Naive thymus-derived CD8-positive, alpha-beta T cell (primary cell): ENCODE results near the gene INPP5D. TPM values are rescaled to one million over a fixed set of nuclear protein-coding genes. Genes with fewer than 3 reads are reported as not detected.
"Not testable (repeated sequence)": the region's sequence is repeated elsewhere in the genome, so short reads cannot be mapped to it uniquely, and the experiment has no call there.

ENCODE experiments used
- ATAC-seq, 2 donors: fragments of 150-1000 bp; cut with Tn5 transposase in 1 of 2; sonication (Bioruptor Pico), chemical (Tn5 transposase) in 1 of 2; 1 replicate in 1 of 2; 2 replicates in 1 of 2; pipeline ENCODE4 v1.10.0; 2021; ENCODE audit warnings: mild to moderate bottlenecking in 2 of 2, moderate library complexity in 2 of 2
- POLR2A ChIA-PET: fragments of 350-600 bp; sonication (Branson Sonifier 250); formaldehyde crosslinking; loops from one replicate; lab custom pipeline; 2021; ENCODE audit warnings: antibody characterized with exemption; lab: Charles Lee
- DNase-seq, 10 donors: peaks; one replicate each; pipeline versions ENCODE4 v3.0.0 to v3.0.0-alpha.2; 2020 to 2022
- H3K27ac Mint-ChIP-seq, 10 donors: one replicate each; pipeline ENCODE4 v1.8.0; 2020 to 2022; ENCODE audit warnings: mild to moderate bottlenecking in 10 of 10, mixed read lengths in 10 of 10, moderate library complexity in 4 of 10, inconsistent platforms in 1 of 10
- H3K27me3 Mint-ChIP-seq, 5 donors: one replicate each; pipeline ENCODE4 v1.8.0; 2021 to 2022; ENCODE audit warnings: mixed read lengths in 5 of 5
- H3K36me3 Mint-ChIP-seq, 3 donors: one replicate each; pipeline ENCODE4 v1.8.0; 2020 to 2022; ENCODE audit warnings: mixed read lengths in 3 of 3, mild to moderate bottlenecking in 2 of 3, inconsistent platforms in 1 of 3
- H3K4me1 Mint-ChIP-seq, 4 donors: one replicate each; pipeline ENCODE4 v1.8.0; 2021 to 2022; ENCODE audit warnings: mixed read lengths in 4 of 4
- H3K4me3 Mint-ChIP-seq, 10 donors: one replicate each; pipeline ENCODE4 v1.8.0; 2020 to 2022; ENCODE audit warnings: mild to moderate bottlenecking in 10 of 10, mixed read lengths in 10 of 10, moderate library complexity in 6 of 10, inconsistent platforms in 1 of 10
- H3K9me3 Mint-ChIP-seq, 9 donors: one replicate each; pipeline ENCODE4 v1.8.0; 2020 to 2022; ENCODE audit warnings: mixed read lengths in 9 of 9, mild to moderate bottlenecking in 3 of 9, inconsistent platforms in 1 of 9, moderate library complexity in 1 of 9
- polyA plus RNA-seq, 3 donors: library from polyadenylated mRNA; unstranded; fragments of 300-500 nt; fragmentation: Illumina TruSeq; gene quantifications; one replicate each; pipeline ENCODE4 v1.2.3, GENCODE V29; 2021
- total RNA-seq, 8 experiments: library from RNA in 2 of 8; stranded (reverse) in 2 of 8; gene quantifications; one replicate each; pipeline ENCODE4 v1.2.3 and lab custom pipeline; 2021 to 2026

INPP5D gene
- total and polyA plus RNA-seq, 5 experiments from 2014 or later: 36.4 to 124 (median 88.3) TPM

GRCh38 chr2:233048569-233049193 lies 11.5 kb upstream of the INPP5D start:
- POLR2A ChIA-PET: interaction anchor here (0.5 to 3.0 kb wide), 2 partner anchors 12 to 40 kb away, joined by 5 to 12 read pairs; partner anchors contain the start of gene INPP5D
- Mint-ChIP-seq H3K36me3 (peaks cover 0 to 2% (median 0%) of the 10 kb centered on the region in 3 donors), H3K9me3 (no peaks in the 10 kb centered on the region), H3K27ac (peak overlapping the region in 1 of 10 donors; percentile 70), H3K4me1 (peaks cover 2 to 10% (median 8%) of the 10 kb centered on the region in 4 donors), H3K4me3 (no peak overlapping the region), H3K27me3 (peaks cover 0 to 4% (median 0%) of the 10 kb centered on the region in 5 donors)
- no peak for DNase-seq
- ATAC-seq: no peak

GRCh38 chr2:233049194-233049761 lies 10.9 kb upstream of the INPP5D start:
- peak in 1 of 2 donors; percentile 33 for ATAC-seq
- H3K9me3 Mint-ChIP-seq: no peaks in the 10 kb centered on the region
- POLR2A ChIA-PET: interaction anchor here (3.0 kb wide), 1 partner anchor 11 kb away, joined by 12 read pairs; the partner anchor contains the start of gene INPP5D

GRCh38 chr2:233051241-233052149 lies 8.6 kb upstream of the INPP5D start:
- no peak overlapping the region for H3K4me3 Mint-ChIP-seq
- peaks cover 0 to 4% (median 0%) of the 10 kb centered on the region in 5 donors for H3K27me3 Mint-ChIP-seq
- POLR2A ChIA-PET: interaction anchor here (0.8 kb wide), 1 partner anchor 9 kb away, joined by 3 read pairs; the partner anchor contains the start of gene INPP5D
- no peak for ATAC-seq
- peak overlapping the region in 3 of 10 donors; percentile 23 to 60 (median 60) for H3K27ac Mint-ChIP-seq
- peaks cover 11 to 19% (median 17%) of the 10 kb centered on the region in 4 donors for H3K4me1 Mint-ChIP-seq
- peaks cover 0 to 2% (median 0%) of the 10 kb centered on the region in 3 donors for H3K36me3 Mint-ChIP-seq
- no peak for DNase-seq
- H3K9me3 Mint-ChIP-seq: no peaks in the 10 kb centered on the region

More at GRCh38 chr2:233049194-233049761, 10.9 kb upstream of the INPP5D start:
- Mint-ChIP-seq H3K36me3 (peaks cover 0 to 2% (median 0%) of the 10 kb centered on the region in 3 donors), H3K4me1 (peaks cover 7 to 15% (median 14%) of the 10 kb centered on the region in 4 donors), H3K27ac (peak overlapping the region in 2 of 10 donors; percentile 31 to 70), H3K27me3 (peaks cover 0 to 4% (median 0%) of the 10 kb centered on the region in 5 donors), H3K4me3 (no peak overlapping the region)
- peak in 1 of 10 donors; percentile 11 for DNase-seq

DNA sequence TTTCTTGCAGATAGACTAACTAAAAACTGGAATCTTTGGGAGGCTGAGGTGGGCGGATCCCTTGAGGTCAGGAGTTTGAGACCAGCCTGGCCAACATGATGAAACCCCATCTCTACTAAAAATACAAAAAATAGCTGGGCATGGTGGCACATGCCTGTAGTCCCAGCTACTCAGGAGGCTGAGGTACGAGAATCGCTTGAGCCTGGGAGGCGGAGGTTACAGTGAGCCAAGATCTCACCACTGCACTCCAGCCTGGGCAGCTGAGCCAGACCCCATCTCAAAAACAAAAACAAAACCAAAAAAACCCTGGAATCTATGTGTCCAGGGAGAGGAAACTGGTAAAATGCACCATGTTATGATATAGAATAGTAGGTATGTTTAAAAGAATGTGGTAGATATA lies 7.6 kb upstream of the INPP5D start:
- DNase-seq, H3K27ac Mint-ChIP-seq, H3K27me3 Mint-ChIP-seq, ATAC-seq, H3K4me3 Mint-ChIP-seq, H3K9me3 Mint-ChIP-seq, H3K36me3 Mint-ChIP-seq, POLR2A ChIA-PET: not testable (repeated sequence)
- peaks cover 11 to 21% (median 17%) of the 10 kb centered on the region in 4 donors for H3K4me1 Mint-ChIP-seq

GRCh38 chr2:233053928-233054784 lies 6.0 kb upstream of the INPP5D start:
- POLR2A ChIA-PET: interaction anchor here (1.6 kb wide), 1 partner anchor 22 kb away, joined by 5 read pairs; no protein-coding TSS in a partner anchor
- H3K4me3 Mint-ChIP-seq: peak overlapping the region in 1 of 10 donors; percentile 30
- no peaks in the 10 kb centered on the region for H3K9me3 Mint-ChIP-seq
- no peaks in the 10 kb centered on the region for H3K27me3 Mint-ChIP-seq
- peaks cover 21 to 23% (median 21%) of the 10 kb centered on the region in 4 donors for H3K4me1 Mint-ChIP-seq
- peak; percentile 69 to 94 for ATAC-seq
- peak overlapping the region in 4 of 10 donors; percentile 30 to 77 (median 50) for H3K27ac Mint-ChIP-seq
- H3K36me3 Mint-ChIP-seq: peaks cover 0 to 2% (median 0%) of the 10 kb centered on the region in 3 donors
- peak; percentile 40 to 78 (median 63) for DNase-seq

GRCh38 chr2:233055362-233055761 lies 4.8 kb upstream of the INPP5D start:
- POLR2A ChIA-PET: interaction anchor here (0.5 to 1.6 kb wide), 2 partner anchors 21 to 25 kb away, joined by 3 to 5 read pairs; no protein-coding TSS in a partner anchor
- Mint-ChIP-seq H3K9me3 (no peaks in the 10 kb centered on the region), H3K4me1 (peaks cover 22 to 29% (median 26%) of the 10 kb centered on the region in 4 donors), H3K4me3 (no peak overlapping the region), H3K27me3 (no peaks in the 10 kb centered on the region), H3K27ac (peak overlapping the region in 1 of 10 donors; percentile 6), H3K36me3 (peaks cover 0 to 4% (median 0%) of the 10 kb centered on the region in 3 donors)
- ATAC-seq (no peak), DNase-seq (no peak)

GRCh38 chr2:233056961-233057605 lies 3.1 kb upstream of the INPP5D start:
- POLR2A ChIA-PET: interaction anchor here (5.7 kb wide), 1 partner anchor 23 kb away, joined by 175 read pairs; no protein-coding TSS in a partner anchor
- Mint-ChIP-seq H3K4me3 (no peak overlapping the region), H3K27me3 (no peaks in the 10 kb centered on the region), H3K36me3 (peaks cover 0 to 2% (median 0%) of the 10 kb centered on the region in 3 donors), H3K9me3 (no peaks in the 10 kb centered on the region), H3K27ac (peak overlapping the region in 5 of 10 donors; percentile 45 to 86 (median 80)), H3K4me1 (peaks cover 21 to 29% (median 28%) of the 10 kb centered on the region in 4 donors)
- no peak for ATAC-seq
- no peak for DNase-seq

GRCh38 chr2:233058717-233059546 lies 1.2 kb upstream of the INPP5D start:
- Mint-ChIP-seq H3K4me3 (peak overlapping the region in 9 of 10 donors; percentile 52 to 98 (median 74)), H3K9me3 (no peaks in the 10 kb centered on the region), H3K27me3 (no peaks in the 10 kb centered on the region), H3K36me3 (peaks cover 0 to 2% (median 0%) of the 10 kb centered on the region in 3 donors), H3K27ac (peak overlapping the region; percentile 80 to 98 (median 94)), H3K4me1 (peaks cover 31 to 45% (median 42%) of the 10 kb centered on the region in 4 donors)
- POLR2A ChIA-PET: interaction anchor here (3.5 to 5.7 kb wide), 2 partner anchors 21 to 42 kb away, joined by 40 to 175 read pairs; no protein-coding TSS in a partner anchor
- ATAC-seq (no peak), DNase-seq (no peak)

GRCh38 chr2:233059547-233059796 lies 670 bp upstream of the INPP5D start:
- Mint-ChIP-seq H3K4me1 (peaks cover 29 to 44% (median 42%) of the 10 kb centered on the region in 4 donors), H3K4me3 (peak overlapping the region; percentile 89 to 99 (median 94)), H3K27ac (peak overlapping the region; percentile 92 to 99 (median 98)), H3K27me3 (no peaks in the 10 kb centered on the region), H3K9me3 (no peaks in the 10 kb centered on the region), H3K36me3 (peaks cover 0 to 4% (median 0%) of the 10 kb centered on the region in 3 donors)
- DNase-seq: no peak
- POLR2A ChIA-PET: interaction anchor here (0.5 to 5.7 kb wide), 9 partner anchors 8 to 1886 kb away, joined by 3 to 175 read pairs (median 16); partner anchors contain the start of gene ATG16L1
- ATAC-seq: no peak

DNA sequence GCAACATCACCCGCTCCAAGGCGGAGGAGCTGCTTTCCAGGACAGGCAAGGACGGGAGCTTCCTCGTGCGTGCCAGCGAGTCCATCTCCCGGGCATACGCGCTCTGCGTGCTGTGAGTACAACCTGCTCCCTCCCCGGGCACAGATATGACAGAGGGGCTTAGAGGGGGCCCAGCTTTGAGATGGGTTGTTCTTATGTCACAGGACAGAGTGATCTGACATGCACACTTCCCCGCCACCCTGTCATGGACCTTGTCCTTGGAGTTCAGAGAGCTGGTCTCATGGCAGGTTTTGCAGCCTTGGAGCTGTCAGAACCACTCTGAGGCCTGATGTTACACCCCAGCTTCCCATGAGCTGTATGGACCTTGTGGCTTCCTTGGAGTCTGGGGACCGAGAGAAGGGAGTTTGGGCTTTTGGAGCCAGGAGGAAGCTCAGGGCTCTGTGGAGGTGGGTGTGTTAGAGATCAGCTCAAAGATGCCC lies 398 bp downstream of the INPP5D start:
- H3K4me3 Mint-ChIP-seq: peak overlapping the region; percentile 89 to 99 (median 94)
- POLR2A ChIA-PET: interaction anchor here (0.6 to 5.7 kb wide), 27 partner anchors 9 to 296 kb away, joined by 3 to 175 read pairs (median 4); partner anchors contain the start of gene ATG16L1
- H3K27ac Mint-ChIP-seq: peak overlapping the region; percentile 92 to 99 (median 98)
- peaks cover 29 to 53% (median 49%) of the 10 kb centered on the region in 4 donors for H3K4me1 Mint-ChIP-seq
- ATAC-seq: peak; percentile 29 to 41
- no peaks in the 10 kb centered on the region for H3K9me3 Mint-ChIP-seq
- no peaks in the 10 kb centered on the region for H3K27me3 Mint-ChIP-seq
- DNase-seq: no peak
- H3K36me3 Mint-ChIP-seq: peaks cover 0 to 13% (median 0%) of the 10 kb centered on the region in 3 donors
